H1 (cell line): ENCODE measurements around the gene PAX8. TPM values are rescaled to one million over a fixed set of nuclear protein-coding genes. Genes with fewer than 3 reads are reported as not detected.

Experiments
- CTCF ChIA-PET: fragments of 300-600 bp; sonication (Branson Sonifier 250); formaldehyde crosslinking; loops from one replicate; lab custom pipeline; 2021; ENCODE audit not compliant: partially characterized antibody; lab: Charles Lee
- POLR2A ChIA-PET: fragments of 300-600 bp; sonication (Branson Sonifier 250); formaldehyde crosslinking; loops from one replicate; lab custom pipeline; 2021; ENCODE audit warnings: inconsistent platforms; ENCODE audit not compliant: partially characterized antibody; lab: Charles Lee
- DNase-seq, 2 experiments: peaks; one replicate each; pipeline versions ENCODE4 v3.0.0 to v3.0.0-alpha.2; 2010 to 2022; ENCODE audit warnings: low spot score in 2 of 2, low read depth in 1 of 2, mixed read lengths in 1 of 2
- FAIRE-seq: peaks from 2 replicates; lab custom pipeline; 2011; peaks lifted over from hg19 to GRCh38; lab: Jason Lieb, UNC
- H2AFZ ChIP-seq: 2 replicates; pipeline ENCODE4 v1.8.1; 2012; ENCODE audit warnings: low read length, inconsistent platforms
- H2AK5ac ChIP-seq: 2 replicates; pipeline ENCODE4 v1.6.1; 2013; ENCODE audit warnings: low read depth, low read length
- H2BK120ac ChIP-seq: replicated peaks from 2 replicates; pipeline ENCODE3; 2013; ENCODE audit warnings: low read depth, low read length, inconsistent platforms
- H2BK12ac ChIP-seq: 2 replicates; pipeline ENCODE4 v1.6.1; 2013; ENCODE audit warnings: low read depth, low read length
- H2BK15ac ChIP-seq: 2 replicates; pipeline ENCODE4 v1.6.1; 2013; ENCODE audit warnings: low read length
- H2BK20ac ChIP-seq: 2 replicates; pipeline ENCODE4 v1.6.1; 2013; ENCODE audit warnings: low read length
- H2BK5ac ChIP-seq: 2 replicates; pipeline ENCODE4 v1.6.1; 2013; ENCODE audit warnings: low read depth, low read length
- H3K14ac ChIP-seq: 2 replicates; pipeline ENCODE4 v1.6.1; 2013; ENCODE audit warnings: inconsistent platforms; ENCODE audit not compliant: insufficient read length
- H3K18ac ChIP-seq: 2 replicates; pipeline ENCODE4 v1.6.1; 2013; ENCODE audit warnings: low read length; ENCODE audit errors: extremely low read depth
- H3K23ac ChIP-seq: 2 replicates; pipeline ENCODE4 v1.6.1; 2013; ENCODE audit warnings: inconsistent platforms; ENCODE audit not compliant: insufficient read length
- H3K23me2 ChIP-seq: 2 replicates; pipeline ENCODE4 v1.6.1; 2013; ENCODE audit warnings: low read depth, low read length
- H3K27ac ChIP-seq: 2 replicates; pipeline ENCODE4 v1.6.1; 2011; ENCODE audit warnings: low read depth, low read length, inconsistent platforms
- H3K27me3 ChIP-seq, 4 experiments: replicated peaks in 1 of 4; 1 replicate in 1 of 4; 2 replicates in 3 of 4; pipeline versions ENCODE4 v1.6.1 to v1.8.1; 2011 to 2013; ENCODE audit warnings: low read length in 3 of 4, mild to moderate bottlenecking in 3 of 4, inconsistent platforms in 2 of 4, mixed read lengths in 2 of 4, moderate library complexity in 1 of 4; ENCODE audit not compliant: control insufficient read depth in 3 of 4, insufficient read depth in 3 of 4; ENCODE audit errors: extremely low read depth in 1 of 4
- H3K36me3 ChIP-seq, 4 experiments: 2 replicates each; pipeline versions ENCODE4 v1.6.1 to v1.8.1; 2011 to 2013; ENCODE audit warnings: mild to moderate bottlenecking in 4 of 4, low read length in 3 of 4, moderate library complexity in 2 of 4, control low read depth in 1 of 4, inconsistent platforms in 1 of 4; ENCODE audit not compliant: insufficient read depth in 4 of 4, control insufficient read depth in 2 of 4
- H3K4ac ChIP-seq: replicated peaks from 2 replicates; pipeline ENCODE3; 2013; ENCODE audit warnings: low read length, low read depth, mixed read lengths, inconsistent platforms; ENCODE audit not compliant: insufficient read length
- H3K4me1 ChIP-seq, 4 experiments: replicated peaks in 1 of 4; 1 replicate in 1 of 4; 2 replicates in 3 of 4; pipeline versions ENCODE4 v1.6.1 to v1.8.1; 2011 to 2013; ENCODE audit warnings: low read length in 3 of 4, inconsistent platforms in 2 of 4, mixed read lengths in 1 of 4; ENCODE audit not compliant: insufficient read depth in 4 of 4, control insufficient read depth in 3 of 4
- H3K4me2 ChIP-seq, 2 experiments: 2 replicates each; pipeline versions ENCODE4 v1.6.1 to v1.8.1; 2011 to 2013; ENCODE audit warnings: low read depth in 2 of 2, low read length in 2 of 2, control low read depth in 1 of 2, inconsistent platforms in 1 of 2, mild to moderate bottlenecking in 1 of 2; ENCODE audit not compliant: insufficient read depth in 1 of 2
- H3K4me3 ChIP-seq, 4 experiments: fragments of 200-600, 300-600 bp in 1 of 4; sonication (generic), shearing (Covaris generic), sonication (Bioruptor Twin) in 1 of 4; 2 replicates each; pipeline versions ENCODE4 v1.5.1 to v1.8.1; 2011 to 2016; ENCODE audit warnings: low read length in 4 of 4, low read depth in 3 of 4, control low read depth in 2 of 4, inconsistent platforms in 2 of 4, mild to moderate bottlenecking in 2 of 4, mixed read lengths in 1 of 4, moderate library complexity in 1 of 4; ENCODE audit not compliant: insufficient read depth in 2 of 4; ENCODE audit errors: extremely low read depth in 1 of 4
- H3K56ac ChIP-seq: replicated peaks from 2 replicates; pipeline ENCODE3; 2013; ENCODE audit warnings: low read depth, mild to moderate bottlenecking, mixed read lengths, low read length, inconsistent platforms; ENCODE audit not compliant: insufficient read length
- H3K79me1 ChIP-seq: 2 replicates; pipeline ENCODE4 v1.6.1; 2013; ENCODE audit warnings: low read depth, low read length, control low read depth
- H3K79me2 ChIP-seq, 2 experiments: 2 replicates each; pipeline versions ENCODE4 v1.6.1 to v1.8.1; 2012 to 2013; ENCODE audit warnings: low read length in 2 of 2, mild to moderate bottlenecking in 2 of 2, inconsistent platforms in 1 of 2; ENCODE audit not compliant: insufficient read depth in 2 of 2, control insufficient read depth in 1 of 2
- H3K9ac ChIP-seq, 4 experiments: replicated peaks in 1 of 4; 1 replicate in 1 of 4; 2 replicates in 3 of 4; pipeline versions ENCODE4 v1.6.1 to v1.8.1; 2011 to 2013; ENCODE audit warnings: low read depth in 3 of 4, low read length in 3 of 4, control low read depth in 2 of 4, mild to moderate bottlenecking in 2 of 4, moderate library complexity in 2 of 4, inconsistent platforms in 1 of 4; ENCODE audit errors: extremely low read depth in 1 of 4
- H3K9me3 ChIP-seq, 2 experiments: 2 replicates each; pipeline versions ENCODE4 v1.6.1 to v1.8.1; 2012 to 2013; ENCODE audit warnings: mild to moderate bottlenecking in 2 of 2, moderate library complexity in 2 of 2, control low read depth in 1 of 2, inconsistent platforms in 1 of 2, low read depth in 1 of 2, low read length in 1 of 2, mixed read lengths in 1 of 2; ENCODE audit not compliant: insufficient read depth in 2 of 2
- H4K20me1 ChIP-seq, 2 experiments: replicated peaks in 1 of 2; 2 replicates each; pipeline versions ENCODE3 to v1.8.1; 2011 to 2013; ENCODE audit warnings: inconsistent platforms in 2 of 2, low read length in 2 of 2, mild to moderate bottlenecking in 1 of 2; ENCODE audit not compliant: insufficient read depth in 2 of 2, control insufficient read depth in 1 of 2
- H4K5ac ChIP-seq: 2 replicates; pipeline ENCODE4 v1.6.1; 2013; ENCODE audit warnings: low read length, low read depth, mixed read lengths, inconsistent platforms; ENCODE audit not compliant: insufficient read length
- H4K8ac ChIP-seq: 2 replicates; pipeline ENCODE4 v1.8.0; 2013; ENCODE audit warnings: mild to moderate bottlenecking, moderate library complexity, low read length, inconsistent platforms; ENCODE audit not compliant: insufficient read depth; ENCODE audit errors: extremely low read depth
- H4K91ac ChIP-seq: replicated peaks from 2 replicates; pipeline ENCODE3; 2013; ENCODE audit warnings: low read length, mixed read lengths, inconsistent platforms; ENCODE audit not compliant: insufficient read length
- CEBPB ChIP-seq: IDR thresholded peaks from 2 replicates; pipeline ENCODE4 v1.6.1; 2012; ENCODE audit warnings: low read depth, low read length
- CHD2 ChIP-seq: IDR thresholded peaks from 2 replicates; pipeline ENCODE4 v1.6.1; 2012; ENCODE audit warnings: low read length, improper control_type of control experiment
- CTBP2 ChIP-seq: IDR thresholded peaks from 2 replicates; pipeline ENCODE4 v1.7.0; 2011; ENCODE audit warnings: borderline replicate concordance, mild to moderate bottlenecking, moderate library complexity, mixed read lengths, low read length; ENCODE audit not compliant: insufficient read depth, insufficient read length
- EP300 ChIP-seq, 2 experiments: IDR thresholded peaks; 1 replicate in 1 of 2; 2 replicates in 1 of 2; pipeline ENCODE4 v1.6.1; 2011 to 2012; ENCODE audit warnings: low read depth in 2 of 2, low read length in 2 of 2, mild to moderate bottlenecking in 2 of 2, borderline replicate concordance in 1 of 2, inconsistent platforms in 1 of 2, moderate library complexity in 1 of 2
- HDAC2 ChIP-seq, 2 experiments: fragments of 300-600 bp in 1 of 2; sonication (generic) in 1 of 2; IDR thresholded peaks; 2 replicates each; pipeline ENCODE4 v1.6.1; 2011 to 2012; ENCODE audit warnings: low read depth in 2 of 2, low read length in 2 of 2, mild to moderate bottlenecking in 2 of 2, moderate library complexity in 2 of 2, borderline replicate concordance in 1 of 2, inconsistent platforms in 1 of 2
- KDM5A ChIP-seq: fragments of 200-600 bp; IDR thresholded peaks from 2 replicates; pipeline ENCODE4 v1.7.1; 2012; ENCODE audit warnings: mild to moderate bottlenecking, low read length, inconsistent platforms, mixed read lengths
- PHF8 ChIP-seq: fragments of 200-600 bp; sonication (generic); conservative IDR thresholded peaks from 2 replicates; pipeline ENCODE4 v1.7.1; 2012; ENCODE audit warnings: low read depth, mild to moderate bottlenecking, inconsistent platforms, low read length, moderate library complexity
- POU5F1 ChIP-seq: IDR thresholded peaks from 2 replicates; pipeline ENCODE4 v1.6.1; 2011; ENCODE audit warnings: low read depth, mild to moderate bottlenecking, low read length, moderate library complexity
- RBBP5 ChIP-seq: IDR thresholded peaks from 2 replicates; pipeline ENCODE4 v1.7.1; 2012; ENCODE audit warnings: low read depth, mild to moderate bottlenecking, inconsistent platforms, low read length, moderate library complexity, borderline replicate concordance
- RFX5 ChIP-seq: IDR thresholded peaks from 2 replicates; pipeline ENCODE4 v1.6.1; 2011; ENCODE audit warnings: low read depth, low read length, improper control_type of control experiment, borderline replicate concordance
- RNF2 ChIP-seq: fragments of 200-900, 300-1000 bp; sonication (generic); IDR thresholded peaks from 2 replicates; pipeline ENCODE4 v1.7.1; 2016; ENCODE audit warnings: borderline replicate concordance, low read depth, mild to moderate bottlenecking, antibody characterized with exemption, low read length; ENCODE audit not compliant: poor library complexity, severe bottlenecking; ENCODE audit errors: missing control alignments
- SAP30 ChIP-seq: fragments of 300-600 bp; sonication (generic); IDR thresholded peaks from 2 replicates; pipeline ENCODE4 v1.7.1; 2012; ENCODE audit warnings: low read length, moderate library complexity, mild to moderate bottlenecking, inconsistent platforms; ENCODE audit not compliant: insufficient read depth, insufficient replicate concordance
- SP1 ChIP-seq: IDR thresholded peaks from 2 replicates; pipeline ENCODE4 v1.6.1; 2011; ENCODE audit warnings: low read depth, low read length
- TBP ChIP-seq: IDR thresholded peaks from 2 replicates; pipeline ENCODE4 v1.6.1; 2011; ENCODE audit warnings: low read depth, low read length, improper control_type of control experiment
- WGBS, 2 experiments: shearing (Covaris generic) in 1 of 2; methylation state at CpG; one replicate each; pipeline versions ENCODE4 v1.1.6 to v1.1.7; 2013 to 2015; ENCODE audit warnings: low lambda C conversion rate in 2 of 2, mixed read lengths in 2 of 2, inconsistent platforms in 1 of 2, low coverage in 1 of 2, missing lambda C conversion rate in 1 of 2; ENCODE audit not compliant: insufficient replicate concordance in 2 of 2, insufficient coverage in 1 of 2, insufficient read length in 1 of 2; ENCODE audit errors: extremely low coverage in 1 of 2, missing lambda C conversion rate in 1 of 2; 5-methylcytosine and 5-hydroxymethylcytosine counted together
- polyA plus RNA-seq, 7 experiments: library from polyadenylated mRNA; depleted of rRNA in 3 of 7; stranded (reverse) in 5 of 7; unstranded in 2 of 7; fragments of >200 nt in 5 of 7; fragments of 200-250 nt in 2 of 7; gene quantifications; 1 replicate in 5 of 7; 2 replicates in 1 of 7; 4 replicates in 1 of 7; pipeline versions ENCODE4 v1.2.1 to v1.2.3, GENCODE V29; 2011 to 2013; ENCODE audit warnings: missing spikeins in 2 of 7, mixed read lengths in 2 of 7
- total RNA-seq: library from RNA; stranded (reverse); fragmentation: NEBNext Ultra II Directional; extraction: Animal tissue kit (Norgen Biotek cat#: 25700); gene quantifications from 2 replicates; pipeline ENCODE4 v1.2.1, GENCODE V29; 2021

PAX8 gene
- total and polyA plus RNA-seq, 2 of the 8 experiments (the other 6 are each of a cell fraction or from before 2014, with no cell fraction given), result 0.02 TPM; not detected in 1

- no peak overlapping the region for H2BK120ac ChIP-seq
- no peak overlapping the region for H3K56ac ChIP-seq
- H4K20me1 ChIP-seq, result no peaks in the 10 kb centered on the region
- no peak for DNase-seq
- H2BK20ac ChIP-seq, result no peak overlapping the region
- no peak overlapping the region for H3K4me2 ChIP-seq
- H3K36me3 ChIP-seq, result no peaks in the 10 kb centered on the region
- ChIA-PET CTCF (interaction anchor here (0.7 to 4.6 kb wide), 4 partner anchors 18 to 27 kb away, joined by 3 to 28 read pairs (median 6); no protein-coding TSS in a partner anchor), POLR2A (no interaction called here)
- H4K8ac ChIP-seq, result no peak overlapping the region; the same call in 1 of the 2 replicates
- no peak overlapping the region for H3K23ac ChIP-seq
- no peaks in the 10 kb centered on the region for H3K27me3 ChIP-seq
- H3K4me1 ChIP-seq, result no peaks in the 10 kb centered on the region
- no peak overlapping the region for H4K91ac ChIP-seq
- H3K18ac ChIP-seq, result no peak overlapping the region
- H3K27ac ChIP-seq, result no peak overlapping the region
- no peak overlapping the region for H3K4ac ChIP-seq
- no peak overlapping the region for H2BK15ac ChIP-seq
- peaks cover 0 to 5% of the 10 kb centered on the region in 2 experiments; a peak in 1 of 4 replicates for H3K9me3 ChIP-seq
- H2BK5ac ChIP-seq, result no peak overlapping the region
- no peak overlapping the region for H3K14ac ChIP-seq
- H2AK5ac ChIP-seq, result no peak overlapping the region
- no peak overlapping the region for H4K5ac ChIP-seq
- H2AFZ ChIP-seq, result no peak overlapping the region
- no peak for FAIRE-seq
- no peaks in the 10 kb centered on the region for H3K79me1 ChIP-seq
- no peak overlapping the region for H3K4me3 ChIP-seq
- no peaks in the 10 kb centered on the region for H3K79me2 ChIP-seq
- H3K23me2 ChIP-seq, result no peaks in the 10 kb centered on the region
- no peak overlapping the region for H2BK12ac ChIP-seq
- no peak overlapping the region for H3K9ac ChIP-seq
- 80 to 85% methylated on average over 1 to 5 of the region's 6 CpGs for WGBS, 2 experiments
- TF ChIP-seq RNF2 (no peak), KDM5A (no peak), RBBP5 (no peak), HDAC2 (IDR thresholded peaks at IDR 0.05; ENCODE audit: borderline replicate concordance in 1 of 2, low read depth in 2 of 2, low read length in 2 of 2) (no peak), CEBPB (no peak), PHF8 (no peak), SAP30 (no peak), SP1 (no peak), CTBP2 (no peak), CHD2 (no peak), EP300 (IDR thresholded peaks at IDR 0.05; ENCODE audit: borderline replicate concordance in 1 of 2, low read depth in 2 of 2, low read length in 2 of 2) (no peak), TBP (no peak), POU5F1 (no peak), RFX5 (no peak)
These were observed 46.0 kb downstream of the PAX8 start for GRCh38 chr2:113232740-113233139.
